K562 (cell line): ENCODE results near the gene GUK1. TPM values are rescaled to one million over a fixed set of nuclear protein-coding genes. Genes with fewer than 3 reads are reported as not detected.
"Not testable (repeated sequence)": the region's sequence is repeated elsewhere in the genome, so short reads cannot be mapped to it uniquely, and the experiment has no call there.

Source experiments
- ATAC-seq: fragments of 200-7000 bp; cut with Tn5 transposase; 3 replicates; pipeline ENCODE4 v1.9.1; 2020; ENCODE audit warnings: moderate library complexity
- BruUV-seq: library from RNA; stranded (reverse); fragments of 400-500 nt; replicated peaks from 2 replicates; lab custom pipeline; 2021; lab: Mats Ljungman, UMichigan
- CTCF ChIA-PET: fragments of 300-600 bp; formaldehyde crosslinking; extraction: SDS; loops from one replicate; lab custom pipeline; 2021; ENCODE audit warnings: low intra/inter-chr PET ratio; lab: Yijun Ruan, JAX
- POLR2A ChIA-PET: fragments of 300-600, 350-650 bp; sonication (Branson Sonifier 250); formaldehyde crosslinking; extraction: SDS; loops from one replicate; lab custom pipeline; 2021; ENCODE audit warnings: antibody characterized with exemption, inconsistent platforms; lab: Yijun Ruan, JAX
- DNase-seq, 4 experiments: peaks; one replicate each; pipeline versions ENCODE4 v3.0.0 to v3.0.0-alpha.2; 2011 to 2018; ENCODE audit warnings: low spot score in 3 of 4, mixed read lengths in 3 of 4; ENCODE audit errors: extremely low read depth in 1 of 4
- FAIRE-seq: peaks from 2 replicates; lab custom pipeline; 2011; peaks lifted over from hg19 to GRCh38; lab: Jason Lieb, UNC
- H2AFZ ChIP-seq: 2 replicates; pipeline ENCODE4 v1.6.0; 2011; ENCODE audit warnings: low read depth, low read length, control low read depth, inconsistent platforms
- H3K27ac ChIP-seq: fragments of 200-600 bp; 3 replicates; pipeline ENCODE4 v1.8.0; 2011; ENCODE audit warnings: low read depth, mild to moderate bottlenecking, control low read depth, inconsistent platforms, low read length, moderate library complexity, mixed read lengths; ENCODE audit errors: extremely low read depth
- H3K27me3 ChIP-seq, 2 experiments: fragments of 300-600 bp in 1 of 2; 2 replicates in 1 of 2; 3 replicates in 1 of 2; pipeline versions ENCODE4 v1.6.0 to v1.8.0; 2011; ENCODE audit warnings: inconsistent platforms in 2 of 2, low read length in 2 of 2, mild to moderate bottlenecking in 1 of 2, mixed read lengths in 1 of 2, moderate library complexity in 1 of 2; ENCODE audit not compliant: control insufficient read depth in 2 of 2, insufficient read depth in 2 of 2
- H3K36me3 ChIP-seq: fragments of 300-600 bp; 3 replicates; pipeline ENCODE4 v1.8.0; 2011; ENCODE audit warnings: mild to moderate bottlenecking, low read length, inconsistent platforms; ENCODE audit not compliant: control insufficient read depth, insufficient read depth
- H3K4me1 ChIP-seq, 2 experiments: fragments of 200-600 bp in 1 of 2; replicated peaks in 1 of 2; 2 replicates in 1 of 2; 3 replicates in 1 of 2; pipeline versions ENCODE4 v1.5.1 to v1.8.0; 2011; ENCODE audit warnings: inconsistent platforms in 2 of 2, low read length in 2 of 2, mild to moderate bottlenecking in 1 of 2, mixed read lengths in 1 of 2, moderate library complexity in 1 of 2; ENCODE audit not compliant: control insufficient read depth in 2 of 2, insufficient read depth in 2 of 2
- H3K4me2 ChIP-seq: 2 replicates; pipeline ENCODE4 v1.6.1; 2011; ENCODE audit warnings: low read length, control low read depth, inconsistent platforms, mixed read lengths; ENCODE audit not compliant: insufficient read depth
- H3K4me3 ChIP-seq: fragments of 200-600 bp; sonication (generic), shearing (Covaris generic); 2 replicates; pipeline ENCODE4 v1.5.1; 2016; ENCODE audit warnings: control low read depth, inconsistent platforms
- H3K79me2 ChIP-seq: fragments of 200-600 bp; 3 replicates; pipeline ENCODE4 v1.8.0; 2011; ENCODE audit warnings: low read length, inconsistent platforms; ENCODE audit not compliant: control insufficient read depth, insufficient read depth
- H3K9ac ChIP-seq, 2 experiments: 2 replicates each; pipeline versions ENCODE4 v1.6.0 to v1.6.1; 2011; ENCODE audit warnings: low read depth in 2 of 2, low read length in 2 of 2, control low read depth in 1 of 2, inconsistent platforms in 1 of 2, mild to moderate bottlenecking in 1 of 2, mixed read lengths in 1 of 2; ENCODE audit not compliant: insufficient read depth in 1 of 2
- H3K9me1 ChIP-seq: one replicate; pipeline ENCODE4 v1.6.0; 2011; ENCODE audit warnings: inconsistent platforms, mild to moderate bottlenecking, low read length, moderate library complexity; ENCODE audit not compliant: control insufficient read depth, insufficient read depth
- H3K9me3 ChIP-seq: replicated peaks from 2 replicates; pipeline ENCODE4 v1.5.1; 2011; ENCODE audit warnings: low read depth, low read length, inconsistent platforms; ENCODE audit not compliant: control insufficient read depth, insufficient read depth
- H4K20me1 ChIP-seq: replicated peaks from 2 replicates; pipeline ENCODE4 v1.6.1; 2011; ENCODE audit warnings: low read length, inconsistent platforms, mixed read lengths; ENCODE audit not compliant: control insufficient read depth, insufficient read depth
- BCOR ChIP-seq: fragments of 450-650 bp; IDR thresholded peaks from 2 replicates; pipeline ENCODE4 v1.6.1; 2016
- GTF2E2 ChIP-seq: fragments of 200-800 bp; sonication (Bioruptor generic); IDR thresholded peaks from 2 replicates; pipeline ENCODE4 v1.6.1; 2016; ENCODE audit warnings: missing genetic modification characterization, missing compliant biosample characterization
- JUND ChIP-seq, 2 experiments: IDR thresholded peaks; 2 replicates in 1 of 2; 3 replicates in 1 of 2; pipeline ENCODE4 v1.6.1; 2011; ENCODE audit warnings: borderline replicate concordance in 2 of 2, low read depth in 2 of 2, low read length in 2 of 2, improper control_type of control experiment in 1 of 2, missing biosample characterization in 1 of 2, missing genetic modification characterization in 1 of 2, missing genetic modification reagents in 1 of 2
- KDM1A ChIP-seq, 2 experiments: fragments of 450-650 bp; IDR thresholded peaks; 2 replicates each; pipeline ENCODE4 v1.6.1; 2016; ENCODE audit warnings: mild to moderate bottlenecking in 2 of 2
- PKNOX1 ChIP-seq: fragments of 450-650 bp; IDR thresholded peaks from 2 replicates; pipeline ENCODE4 v1.6.1; 2016
- SMARCA5 ChIP-seq: fragments of 450-650 bp; IDR thresholded peaks from 2 replicates; pipeline ENCODE4 v1.6.1; 2016
- TRIM24 ChIP-seq, 2 experiments: fragments of 450-650 bp; IDR thresholded peaks; 2 replicates each; pipeline ENCODE4 v1.6.1; 2016
- TRIM28 ChIP-seq: fragments of 450-650 bp; IDR thresholded peaks from 2 replicates; pipeline ENCODE4 v1.6.1; 2017
- WGBS: fragments of 100-300 bp; shearing (Covaris generic); methylation state at CpG from one replicate; pipeline ENCODE4 v1.1.6; 2016; ENCODE audit warnings: low coverage, mixed read lengths; ENCODE audit not compliant: insufficient coverage; ENCODE audit errors: missing lambda C conversion rate; 5-methylcytosine and 5-hydroxymethylcytosine counted together
- in situ Hi-C: fragments of 300-500 bp; cut with MboI; formaldehyde crosslinking; loops from 4 replicates; pipeline ENCODE4 v1.15.0; 2018; ENCODE audit warnings: inconsistent platforms, mixed read lengths
- intact Hi-C: fragments of 100-400 bp; cut with micrococcal nuclease; formaldehyde crosslinking; loops from 2 replicates; pipeline ENCODE4 v1.14.2; 2022
- polyA plus RNA-seq, 8 experiments: library from polyadenylated mRNA; depleted of rRNA in 4 of 8; stranded (reverse) in 5 of 8; unstranded in 3 of 8; fragments of >200 nt; fragmentation: Nextera tagmentation in 2 of 8; fragmentation: Illumina TruSeq in 1 of 8; extraction: Ambion mirVana in 2 of 8; extraction: Trizol in 1 of 8; gene quantifications; 2 replicates each; pipeline versions ENCODE4 v1.2.1 to v1.2.3, GENCODE V29; 2011 to 2014; ENCODE audit warnings: inconsistent platforms in 1 of 8, missing spikeins in 1 of 8
- total RNA-seq, 7 experiments: library from RNA; depleted of rRNA in 6 of 7; stranded (reverse); fragments of >200 nt in 6 of 7; fragmentation: Illumina TruSeq in 2 of 7; extraction: Trizol in 2 of 7; gene quantifications; 2 replicates each; pipeline versions ENCODE4 v1.2.1 to v1.2.3, GENCODE V29; 2011 to 2021; ENCODE audit warnings: low replicate concordance in 1 of 7

Gene GUK1
- total and polyA plus RNA-seq, 9 of the 15 experiments (the other 6 are each of a cell fraction or from before 2014, with no cell fraction given) = 7.0 to 331 (median 132) TPM

- TF ChIP-seq JUND (IDR thresholded peaks at IDR 0.05; ENCODE audit: borderline replicate concordance, low read depth, low read length) (no peak), JUND (tag; IDR thresholded peaks at IDR 0.05; ENCODE audit: borderline replicate concordance, low read depth, low read length) (no peak), PKNOX1 (no peak), GTF2E2 (tag) (no peak)
Measured at GRCh38 chr1:228185641-228185965, 45.5 kb downstream of the GUK1 start (continued).

GRCh38 chr1:228188249-228188648 is 48.2 kb downstream of the GUK1 start:
- H3K9me3 ChIP-seq, in situ Hi-C loops, H2AFZ ChIP-seq, H3K36me3 ChIP-seq, BruUV-seq, H4K20me1 ChIP-seq, CTCF ChIA-PET, H3K27ac ChIP-seq, FAIRE-seq, ATAC-seq, H3K9ac ChIP-seq, H3K4me2 ChIP-seq, H3K4me1 ChIP-seq, H3K4me3 ChIP-seq, H3K9me1 ChIP-seq, DNase-seq, H3K27me3 ChIP-seq, intact Hi-C loops, H3K79me2 ChIP-seq: not testable (repeated sequence)
- WGBS = 2% methylated on average over 2 of the region's 2 CpGs
- POLR2A ChIA-PET = interaction anchor here (0.7 to 1.4 kb wide), 2 partner anchors 9 to 12 kb away, joined by 3 to 4 read pairs; no protein-coding TSS in a partner anchor
- TF ChIP-seq TRIM28 (peak; percentile 70; the same call in 1 of the 2 replicates), TRIM24 (IDR thresholded peaks at IDR 0.05) (0 out of 4 replicates have a peak, but pooled peaks of 1 of the 2 experiments have one; percentile 13), KDM1A (IDR thresholded peaks at IDR 0.05) (peak in 1 of 2 experiments; percentile 48; a peak in 2 of 4 replicates), BCOR (peak; percentile 81), SMARCA5 (0 out of 2 replicates have a peak, but pooled peaks have one; percentile 49)
